22Rv1 (cell line): Measurements from ENCODE around the gene LDLR.

Experiments
- CTCF ChIP-seq: fragments of 450-650 bp; IDR thresholded peaks from 2 replicates; pipeline ENCODE4 v1.5.1; 2017; ENCODE audit warnings: mild to moderate bottlenecking
- ZFX ChIP-seq: fragments of 450-650 bp; IDR thresholded peaks from 2 replicates; pipeline ENCODE4 v1.6.1; 2017; ENCODE audit warnings: antibody characterized with exemption, borderline replicate concordance

- no peak for TF ChIP-seq CTCF
- no peak for TF ChIP-seq ZFX
Observed at GRCh38 chr19:11041194-11041593, 48.1 kb upstream of the LDLR start.
